NCI-H446 treated with DMSO at 0.1 percent for 48 hours (cell line): Measurements from ENCODE around the gene DDX46.
"Not testable (repeated sequence)": the region's sequence is repeated elsewhere in the genome, so short reads cannot be mapped to it uniquely, and the experiment has no call there.

Source experiments
- DNase-seq: peaks from one replicate; lab custom pipeline; 2025; lab: John Stamatoyannopoulos, UW

The DDX46 gene

GRCh38 chr5:134784241-134784920 is 25.8 kb downstream of the DDX46 start:
- no peak for DNase-seq

- DNase-seq = no peak
These were observed 26.5 kb downstream of the DDX46 start for GRCh38 chr5:134784946-134785620.

- DNase-seq = no peak
These were observed 29.1 kb downstream of the DDX46 start for GRCh38 chr5:134787692-134788091.

GRCh38 chr5:134791580-134791979 is 33.0 kb downstream of the DDX46 start:
- no peak for DNase-seq

- DNase-seq = no peak
These were observed 33.7 kb downstream of the DDX46 start for GRCh38 chr5:134792286-134792685.

GRCh38 chr5:134793111-134793510 is 34.5 kb downstream of the DDX46 start:
- DNase-seq = no peak

GRCh38 chr5:134794082-134794481 is 35.5 kb downstream of the DDX46 start:
- no peak for DNase-seq

GRCh38 chr5:134794819-134795218 is 36.2 kb downstream of the DDX46 start:
- DNase-seq = no peak

GRCh38 chr5:134798468-134798867 is 39.9 kb downstream of the DDX46 start:
- no peak for DNase-seq

GRCh38 chr5:134803821-134804220 is 45.2 kb downstream of the DDX46 start:
- no peak for DNase-seq

GRCh38 chr5:134813407-134813806 is 54.8 kb downstream of the DDX46 start:
- no peak for DNase-seq

GRCh38 chr5:134813827-134814226 is 55.2 kb downstream of the DDX46 start:
- no peak for DNase-seq

GRCh38 chr5:134817006-134817405 is 58.4 kb downstream of the DDX46 start:
- no peak for DNase-seq

GRCh38 chr5:134818776-134819175 is 60.2 kb downstream of the DDX46 start:
- DNase-seq = no peak

- no peak for DNase-seq
These were observed 60.9 kb downstream of the DDX46 start for GRCh38 chr5:134819407-134819963.

GRCh38 chr5:134821841-134822240 is 63.3 kb downstream of the DDX46 start:
- DNase-seq = no peak

GRCh38 chr5:134824681-134825080 is 66.1 kb downstream of the DDX46 start:
- DNase-seq = no peak

- no peak for DNase-seq
These were observed 66.6 kb downstream of the DDX46 start for GRCh38 chr5:134825212-134825611.

- DNase-seq = no peak
These were observed 74.9 kb downstream of the DDX46 start for GRCh38 chr5:134833340-134834032.

- no peak for DNase-seq
These were observed 77.0 kb downstream of the DDX46 start for GRCh38 chr5:134835623-134836022.

GRCh38 chr5:134837530-134838181 is 79.1 kb downstream of the DDX46 start:
- no peak for DNase-seq

- DNase-seq = not testable (repeated sequence)
These were observed 79.8 kb downstream of the DDX46 start for GRCh38 chr5:134838361-134838760.
